K562 treated with DMSO at 1 percent for 4 hours (cell line): ENCODE results near the gene PIGL. TPM values are rescaled to one million over a fixed set of nuclear protein-coding genes. Genes with fewer than 3 reads are reported as not detected.

ENCODE experiments used
- total RNA-seq: library from RNA; unstranded; fragments of 300-600 nt; gene quantifications from 2 replicates; pipeline ENCODE4 v1.2.3, GENCODE V29; 2022; ENCODE audit not compliant: insufficient read depth

PIGL gene
- total RNA-seq: 13.2 and 20.5 TPM in 2 replicates

DNA sequence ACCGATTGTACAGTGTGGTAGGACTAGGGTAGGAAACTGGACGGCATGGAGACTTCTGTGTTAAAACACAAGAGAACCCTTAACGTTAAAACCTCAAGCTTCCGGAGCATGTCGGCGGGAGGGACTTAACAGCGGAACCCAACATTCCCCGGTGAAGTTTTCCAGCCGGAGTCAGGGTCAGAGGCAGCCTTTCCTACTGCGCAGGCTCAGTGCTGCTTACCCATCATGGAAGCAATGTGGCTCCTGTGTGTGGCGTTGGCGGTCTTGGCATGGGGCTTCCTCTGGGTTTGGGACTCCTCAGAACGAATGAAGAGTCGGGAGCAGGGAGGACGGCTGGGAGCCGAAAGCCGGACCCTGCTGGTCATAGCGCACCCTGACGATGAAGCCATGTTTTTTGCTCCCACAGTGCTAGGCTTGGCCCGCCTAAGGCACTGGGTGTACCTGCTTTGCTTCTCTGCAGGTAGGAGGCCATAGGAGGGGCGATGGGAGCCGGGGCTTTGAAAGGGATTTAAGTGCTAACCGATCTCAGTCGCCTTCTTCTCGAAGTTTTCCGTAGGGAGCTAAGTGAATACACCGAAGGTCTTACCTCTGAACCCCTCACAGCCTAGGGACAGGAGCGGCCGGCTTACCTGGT, at the start of gene PIGL:
PIGL (plus strand) TSS at position 209 of the 634 bp plus-strand sequence; CDS start at position 226, 17 bp downstream.

DNA sequence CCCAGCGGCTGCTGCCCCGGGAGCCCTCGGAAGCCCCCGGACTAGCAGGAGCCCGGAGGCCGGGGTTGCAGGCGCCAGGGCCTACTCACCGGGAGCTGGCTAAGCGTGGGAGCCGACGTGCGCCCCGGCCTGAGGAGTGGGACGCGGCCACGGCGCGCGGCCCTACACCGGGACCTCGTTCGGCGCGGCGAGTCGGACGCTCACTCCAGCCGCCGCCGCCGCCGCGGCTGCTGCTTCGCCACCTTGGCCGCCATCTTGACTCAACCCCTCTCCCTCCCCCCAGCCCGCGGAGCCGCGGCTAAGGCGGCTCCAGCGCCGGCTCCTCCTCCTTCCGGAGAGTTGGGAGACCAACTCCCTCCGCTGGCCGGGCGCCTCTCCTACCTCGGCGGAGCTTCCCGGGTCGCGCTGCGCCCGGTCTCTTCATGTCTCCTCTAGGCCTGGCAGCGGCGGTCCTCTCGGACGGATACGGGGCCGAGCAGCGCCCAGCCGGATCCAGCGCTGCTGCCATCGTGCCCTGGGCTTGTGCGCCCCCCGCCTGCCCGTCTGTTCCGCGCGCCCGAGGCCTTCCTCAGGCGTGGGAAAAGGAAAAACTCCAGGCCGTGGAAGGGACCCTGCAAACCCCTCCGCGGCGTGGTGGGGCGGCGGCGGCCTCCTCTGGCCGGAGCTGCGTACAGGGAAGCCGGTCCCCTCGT, 1.6 kb upstream of the PIGL start, which contains the start of gene NCOR1:
NCOR1 (minus strand) TSS at position 262 of the 692 bp plus-strand sequence. CDS start 20,965 bp downstream, outside the sequence.

DNA sequence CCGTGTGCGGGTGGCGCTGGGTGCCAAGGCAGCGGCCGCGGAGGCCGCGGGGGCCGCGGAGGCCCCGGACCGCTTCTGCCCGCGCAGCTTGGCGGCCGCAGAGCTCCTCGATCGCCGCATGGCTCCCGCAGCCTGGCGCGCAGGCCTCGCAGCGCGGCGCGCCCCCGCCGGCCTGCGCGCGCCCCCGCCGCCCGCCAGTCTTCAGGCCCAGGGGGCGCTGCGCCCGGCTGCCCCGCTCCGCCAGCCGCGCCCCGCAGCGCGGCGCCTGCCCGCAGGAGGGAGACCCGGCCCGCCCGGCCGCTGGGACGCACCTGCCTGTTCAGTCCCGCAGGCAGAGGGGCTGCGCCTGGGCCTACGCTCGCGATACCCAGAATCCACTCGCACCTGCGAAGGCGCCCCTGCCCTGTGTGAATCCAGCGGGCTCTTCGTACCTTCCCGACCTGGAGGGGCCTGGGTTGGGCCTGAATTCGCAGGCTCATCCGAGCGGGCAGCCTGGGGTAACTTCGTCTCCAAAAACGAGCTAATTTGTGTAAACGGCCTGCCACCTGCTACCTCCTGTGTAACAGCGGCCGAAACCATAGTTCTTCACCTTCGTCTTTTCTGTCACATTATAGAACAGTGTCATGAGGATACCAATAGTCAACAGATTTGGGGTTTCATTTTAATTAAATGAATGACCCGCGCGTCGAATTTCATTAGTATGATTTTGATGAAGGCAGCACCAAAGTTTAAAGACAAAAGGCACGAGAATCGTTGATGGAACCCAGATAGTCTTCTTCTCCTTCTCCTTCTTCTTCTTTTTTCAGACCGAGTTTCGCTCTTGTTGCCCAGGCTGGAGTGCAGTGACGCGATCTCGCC, 136.5 kb downstream of the PIGL start, which contains the start of gene CENPV:
CENPV (minus strand) TSS at position 153 of the 858 bp plus-strand sequence; CDS start at position 120, 33 bp downstream.

Other genes with a start within 250 kb of the PIGL start
- 4.4 and 10.8 TPM in 2 replicates for gene ZSWIM7, start 217.5 kb upstream of the PIGL start, total RNA-seq
- 17.0 and 25.8 TPM in 2 replicates for gene TTC19, start 217.4 kb upstream of the PIGL start, total RNA-seq
- gene NCOR1, start 1.7 kb upstream of the PIGL start, total RNA-seq: 30.2 and 32.6 TPM in 2 replicates
- gene CENPV, start 136.3 kb downstream of the PIGL start, total RNA-seq: 52.2 and 57.6 TPM in 2 replicates
- gene UBB, start 163.9 kb downstream of the PIGL start, total RNA-seq: 1,823 and 2,016 TPM in 2 replicates
- gene TRPV2, start 198.4 kb downstream of the PIGL start, total RNA-seq: 103 and 108 TPM in 2 replicates